ENCODE measurements around the gene S100A6.

DNA sequence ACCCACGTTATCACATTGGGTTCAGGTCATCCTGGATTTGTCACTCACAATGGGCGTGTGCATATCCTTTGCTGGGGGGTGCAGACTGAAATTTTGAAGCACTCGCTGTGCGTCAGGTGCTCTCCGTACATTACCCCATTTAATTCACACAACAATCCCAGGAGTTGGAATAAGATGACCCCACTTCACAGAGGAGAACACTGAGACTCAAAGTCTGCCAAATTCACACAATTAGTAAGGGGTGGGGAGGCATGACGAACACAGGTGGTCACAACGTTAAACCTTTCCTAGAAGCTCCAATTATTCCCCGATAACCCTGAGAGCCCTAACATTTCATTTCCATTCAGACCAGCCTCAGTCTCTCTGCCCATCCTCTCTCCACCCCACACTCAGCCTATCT is 33.7 kb upstream of the S100A6 start:
- TF ChIP-seq, protein P1, sequence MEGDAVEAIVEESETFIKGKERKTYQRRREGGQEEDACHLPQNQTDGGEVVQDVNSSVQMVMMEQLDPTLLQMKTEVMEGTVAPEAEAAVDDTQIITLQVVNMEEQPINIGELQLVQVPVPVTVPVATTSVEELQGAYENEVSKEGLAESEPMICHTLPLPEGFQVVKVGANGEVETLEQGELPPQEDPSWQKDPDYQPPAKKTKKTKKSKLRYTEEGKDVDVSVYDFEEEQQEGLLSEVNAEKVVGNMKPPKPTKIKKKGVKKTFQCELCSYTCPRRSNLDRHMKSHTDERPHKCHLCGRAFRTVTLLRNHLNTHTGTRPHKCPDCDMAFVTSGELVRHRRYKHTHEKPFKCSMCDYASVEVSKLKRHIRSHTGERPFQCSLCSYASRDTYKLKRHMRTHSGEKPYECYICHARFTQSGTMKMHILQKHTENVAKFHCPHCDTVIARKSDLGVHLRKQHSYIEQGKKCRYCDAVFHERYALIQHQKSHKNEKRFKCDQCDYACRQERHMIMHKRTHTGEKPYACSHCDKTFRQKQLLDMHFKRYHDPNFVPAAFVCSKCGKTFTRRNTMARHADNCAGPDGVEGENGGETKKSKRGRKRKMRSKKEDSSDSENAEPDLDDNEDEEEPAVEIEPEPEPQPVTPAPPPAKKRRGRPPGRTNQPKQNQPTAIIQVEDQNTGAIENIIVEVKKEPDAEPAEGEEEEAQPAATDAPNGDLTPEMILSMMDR (IDR thresholded peaks at IDR 0.05): no peak
- TF ChIP-seq POLR2AphosphoS5 (IDR thresholded peaks at IDR 0.05) (no peak), EP300 (IDR thresholded peaks at IDR 0.05) (no peak)

All from gastroesophageal sphincter (tissue), 3 donors.